Left lobe of liver (tissue), 2 donors: ENCODE measurements around the gene FAM114A1. TPM values are rescaled to one million over a fixed set of nuclear protein-coding genes. Genes with fewer than 3 reads are reported as not detected.
"Not testable (repeated sequence)": the region's sequence is repeated elsewhere in the genome, so short reads cannot be mapped to it uniquely, and the experiment has no call there.

Source experiments
- ATAC-seq: fragments of 200-7000 bp; cut with Tn5 transposase; one replicate; pipeline ENCODE4 v1.9.1; 2020; ENCODE audit warnings: mild to moderate bottlenecking, moderate library complexity
- DNase-seq: peaks from one replicate; pipeline ENCODE4 v3.0.0-alpha.2; 2020; ENCODE audit warnings: low spot score
- total RNA-seq: library from RNA; stranded (reverse); gene quantifications from one replicate; pipeline ENCODE4 v1.2.1, GENCODE V29; 2021
- donor health status: DM: no; HTN: no; CAD: no; lungs with moderate emphysema.
- donor health status: DM: no; HTN: yes; CAD: no.

FAM114A1 gene
- total RNA-seq, 1 donor from 2014 or later = 52.6 TPM

DNA sequence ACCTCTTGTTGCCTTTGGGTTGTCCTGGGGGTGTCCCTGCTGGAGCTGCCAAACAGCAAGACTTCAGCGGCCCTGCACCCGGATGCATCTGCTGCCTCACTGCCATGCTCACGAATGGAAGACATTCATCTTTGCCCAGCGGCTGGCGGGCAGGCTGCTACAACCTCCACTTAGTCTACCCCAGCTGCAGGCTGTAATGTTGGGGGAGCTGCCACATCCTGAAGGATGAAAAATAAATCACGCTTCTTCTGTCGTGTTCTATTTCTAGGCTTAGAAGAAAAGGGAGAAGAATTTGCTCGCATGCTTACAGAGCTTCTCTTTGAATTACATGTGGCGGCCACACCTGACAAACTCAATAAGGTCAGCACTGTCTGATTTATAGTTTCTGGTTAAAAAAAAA lies 61.4 kb downstream of the FAM114A1 start:
- DNase-seq = no peak
- ATAC-seq = no peak

DNA sequence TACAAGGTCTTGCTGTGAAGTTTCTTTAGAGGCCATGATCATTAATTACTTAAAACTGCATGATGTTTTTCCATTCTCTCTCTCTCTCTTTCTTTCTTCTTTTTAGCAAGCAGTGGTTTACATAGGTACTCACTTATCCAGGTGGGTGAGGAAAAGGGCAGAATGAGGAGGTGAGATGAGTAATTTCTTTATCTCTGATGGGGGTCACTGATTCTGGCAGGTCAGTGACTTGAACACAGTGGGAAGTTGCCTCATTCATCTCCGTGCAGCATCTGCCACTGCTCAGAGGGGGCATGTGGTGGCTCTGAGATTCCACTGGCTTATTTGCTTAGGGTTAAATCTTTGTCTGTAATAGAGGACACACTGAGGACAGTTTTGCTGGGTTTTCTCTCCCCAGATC lies 62.6 kb downstream of the FAM114A1 start:
- no peak for ATAC-seq
- DNase-seq = no peak

- ATAC-seq (no peak), DNase-seq (no peak)
Measured at GRCh38 chr4:38930707-38931106, 63.1 kb downstream of the FAM114A1 start.

GRCh38 chr4:38931125-38931524 lies 63.5 kb downstream of the FAM114A1 start:
- DNase-seq (no peak), ATAC-seq (no peak)

DNA sequence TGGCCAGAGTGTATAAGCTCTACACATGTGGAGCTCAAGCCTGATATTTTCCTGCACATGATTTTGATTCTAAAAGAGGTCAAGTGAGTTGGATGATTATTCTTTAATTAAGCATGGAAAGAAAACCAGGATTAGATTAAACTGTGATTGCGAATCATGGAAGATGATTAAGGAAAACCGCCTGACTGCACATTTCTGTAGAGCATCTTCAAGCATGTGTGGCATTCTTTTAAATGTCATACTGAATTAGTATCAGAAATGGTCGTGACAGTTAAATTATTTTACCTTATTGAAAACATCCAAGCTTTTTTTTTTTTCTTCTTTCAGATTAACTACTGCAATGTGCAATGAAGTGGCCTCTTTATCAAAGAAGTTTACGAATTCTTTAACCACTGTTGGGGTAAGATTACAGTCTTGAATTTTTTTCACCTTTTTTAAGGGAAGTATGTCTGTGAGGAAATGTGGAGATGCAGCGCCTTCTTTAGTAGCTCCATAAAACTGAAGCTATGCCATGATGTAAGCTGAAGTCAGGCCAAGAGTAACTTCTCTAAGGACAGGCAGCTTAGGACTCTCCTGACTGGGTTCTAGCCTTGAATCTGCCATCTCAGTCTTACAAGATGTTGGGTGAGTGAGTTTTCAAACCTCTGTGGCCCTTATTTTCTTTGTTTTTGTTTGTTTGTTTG lies 67.9 kb downstream of the FAM114A1 start:
- no peak for ATAC-seq
- no peak for DNase-seq

- ATAC-seq (no peak), DNase-seq (no peak)
Measured at GRCh38 chr4:38939165-38939564, 71.6 kb downstream of the FAM114A1 start.

GRCh38 chr4:38940476-38940875 lies 72.9 kb downstream of the FAM114A1 start:
- DNase-seq (no peak), ATAC-seq (no peak)

GRCh38 chr4:38941906-38942305 lies 74.3 kb downstream of the FAM114A1 start:
- ATAC-seq = not testable (repeated sequence)

GRCh38 chr4:38943343-38943742 lies 75.7 kb downstream of the FAM114A1 start:
- ATAC-seq = peak; percentile 23

More at GRCh38 chr4:38941906-38942305, 74.3 kb downstream of the FAM114A1 start:
- not testable (repeated sequence) for DNase-seq

GRCh38 chr4:38944440-38944839 lies 76.8 kb downstream of the FAM114A1 start:
- no peak for ATAC-seq
- DNase-seq = no peak

More at GRCh38 chr4:38943343-38943742, 75.7 kb downstream of the FAM114A1 start:
- DNase-seq = no peak

DNA sequence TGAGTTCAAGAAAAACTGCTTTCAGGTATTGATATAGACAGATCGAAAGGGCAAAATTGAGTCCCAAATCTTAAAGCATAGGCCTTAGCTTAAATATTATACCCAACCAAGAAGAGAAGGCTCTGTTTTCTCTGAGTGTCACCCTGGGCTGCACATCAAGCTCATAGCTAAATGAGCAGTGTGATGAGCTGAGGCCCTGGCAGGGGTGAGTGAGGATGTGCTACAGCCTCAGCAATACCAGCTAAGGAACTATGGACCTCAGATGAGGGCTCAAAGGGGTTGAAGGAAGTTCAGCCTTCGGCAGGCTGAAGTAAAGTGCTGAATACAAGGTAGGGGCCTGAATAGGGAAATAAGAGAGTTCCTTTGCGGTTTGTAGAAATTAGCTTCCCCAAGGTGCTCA lies 79.3 kb downstream of the FAM114A1 start:
- no peak for DNase-seq

GRCh38 chr4:38948551-38948950 lies 80.9 kb downstream of the FAM114A1 start:
- DNase-seq (peak; percentile 62), ATAC-seq (peak; percentile 77)

More for the DNA sequence above, 79.3 kb downstream of the FAM114A1 start:
- no peak for ATAC-seq

GRCh38 chr4:38949411-38950051 lies 81.9 kb downstream of the FAM114A1 start:
- ATAC-seq (peak; percentile 6), DNase-seq (no peak)

DNA sequence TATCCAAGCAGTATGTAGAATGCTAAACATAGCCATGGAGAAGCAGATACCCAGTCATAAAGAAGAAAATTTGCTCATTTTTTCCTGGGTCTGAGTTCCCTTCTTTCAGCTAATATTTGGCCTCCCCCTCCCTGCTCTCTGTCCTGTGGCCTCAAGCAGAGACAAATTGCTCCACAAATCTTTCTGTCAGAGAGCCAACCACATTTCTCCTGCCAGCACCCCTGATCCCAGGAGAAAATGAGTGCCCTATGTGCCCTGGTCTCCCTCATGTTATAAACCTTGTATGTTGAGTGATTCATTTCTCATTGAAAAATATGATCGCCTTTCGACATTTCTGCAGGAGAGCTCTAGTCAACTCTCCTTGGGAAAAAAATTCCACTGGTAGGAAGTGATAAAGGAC lies 82.6 kb downstream of the FAM114A1 start:
- ATAC-seq = peak; percentile 78
- DNase-seq = peak; percentile 70

- peak; percentile 66 for ATAC-seq
- DNase-seq = no peak
Measured at GRCh38 chr4:38950734-38951133, 83.1 kb downstream of the FAM114A1 start.

DNA sequence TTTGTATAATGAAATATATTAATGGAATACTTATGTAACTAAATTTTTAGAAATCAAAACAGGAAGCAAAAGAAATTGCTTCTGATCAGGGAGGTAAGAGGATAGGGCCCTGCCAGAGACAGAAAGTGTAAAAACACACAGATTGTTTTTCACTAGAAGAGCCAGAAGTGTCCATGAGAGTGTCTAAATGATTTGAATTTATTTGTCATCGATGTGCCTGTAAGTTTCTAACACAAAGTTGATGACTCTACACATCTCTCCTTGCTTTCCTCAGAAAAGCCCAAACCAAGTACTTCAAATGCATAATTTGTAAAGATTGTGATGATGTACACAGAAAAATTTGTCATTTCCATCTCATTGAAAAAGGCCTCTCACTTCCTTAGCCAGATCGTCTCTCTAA lies 84.0 kb downstream of the FAM114A1 start:
- DNase-seq (no peak), ATAC-seq (no peak)

GRCh38 chr4:38952017-38952416 lies 84.4 kb downstream of the FAM114A1 start:
- ATAC-seq (no peak), DNase-seq (no peak)

- ATAC-seq (no peak), DNase-seq (no peak)
Measured at GRCh38 chr4:38954727-38955126, 87.1 kb downstream of the FAM114A1 start.

DNA sequence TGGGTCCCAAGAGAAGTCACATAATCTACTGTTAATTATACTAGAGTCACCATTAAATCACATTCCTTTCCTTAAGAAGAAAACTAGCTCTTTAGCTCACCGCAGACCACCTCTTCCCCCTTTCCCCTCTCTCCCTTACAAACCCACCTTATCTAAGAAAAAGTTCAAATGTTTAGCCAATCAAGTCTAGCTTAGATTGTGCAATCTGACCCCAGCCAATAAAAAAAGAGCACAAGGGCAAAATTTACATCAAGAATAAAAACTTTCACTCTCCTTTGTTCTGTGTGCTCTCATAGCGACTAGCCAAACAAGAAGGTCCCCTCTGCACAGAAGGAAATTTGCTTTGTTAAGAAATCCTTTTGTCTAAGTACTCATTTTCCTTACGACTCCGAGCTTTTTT lies 88.4 kb downstream of the FAM114A1 start:
- ATAC-seq (no peak), DNase-seq (no peak)

GRCh38 chr4:38957261-38957815 lies 89.7 kb downstream of the FAM114A1 start:
- ATAC-seq (no peak), DNase-seq (no peak)

DNA sequence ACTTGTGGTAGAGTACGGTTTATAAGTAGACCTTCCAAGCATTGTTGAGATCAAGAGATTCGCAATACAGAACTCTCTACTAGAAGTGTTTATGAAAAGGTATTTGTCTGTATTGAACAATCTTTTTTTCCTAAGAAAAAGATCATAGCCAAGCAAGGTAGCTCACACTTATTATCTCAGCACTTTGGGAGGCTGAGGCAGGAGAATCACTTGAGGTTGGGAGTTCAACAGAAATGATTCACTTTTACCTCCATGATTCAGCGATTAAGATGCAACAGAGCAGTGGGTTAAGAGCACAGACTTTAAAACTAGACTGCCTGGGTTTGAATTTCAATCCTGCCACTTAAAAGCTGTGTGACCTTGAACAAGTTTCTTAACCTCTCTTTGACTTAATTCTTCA lies 90.3 kb downstream of the FAM114A1 start:
- no peak for DNase-seq
- no peak for ATAC-seq
